Endothelial cell (in vitro differentiated cells): Measurements from ENCODE around the gene DCLK2. TPM values are rescaled to one million over a fixed set of nuclear protein-coding genes. Genes with fewer than 3 reads are reported as not detected.

Experiments used
- DNase-seq: peaks from one replicate; pipeline ENCODE4 v3.0.0; 2021; ENCODE audit warnings: low spot score
- H3K27ac Mint-ChIP-seq: one replicate; pipeline ENCODE4 v1.8.0; 2021; ENCODE audit warnings: mixed read lengths, inconsistent platforms; ENCODE audit not compliant: unreplicated experiment
- H3K27me3 Mint-ChIP-seq: one replicate; pipeline ENCODE4 v1.8.0; 2021; ENCODE audit warnings: mild to moderate bottlenecking, moderate library complexity, mixed read lengths, inconsistent platforms; ENCODE audit not compliant: unreplicated experiment
- H3K36me3 Mint-ChIP-seq: one replicate; pipeline ENCODE4 v1.8.0; 2021; ENCODE audit warnings: mild to moderate bottlenecking, low read depth, mixed read lengths, inconsistent platforms; ENCODE audit not compliant: unreplicated experiment
- H3K4me1 Mint-ChIP-seq: one replicate; pipeline ENCODE4 v1.8.0; 2021; ENCODE audit warnings: mild to moderate bottlenecking, mixed read lengths, inconsistent platforms; ENCODE audit not compliant: unreplicated experiment
- H3K4me3 Mint-ChIP-seq: one replicate; pipeline ENCODE4 v1.8.0; 2021; ENCODE audit warnings: mild to moderate bottlenecking, mixed read lengths, inconsistent platforms; ENCODE audit not compliant: unreplicated experiment
- H3K9me3 Mint-ChIP-seq: one replicate; pipeline ENCODE4 v1.8.0; 2021; ENCODE audit warnings: mixed read lengths, inconsistent platforms; ENCODE audit not compliant: unreplicated experiment
- CTCF ChIP-seq: fragments of 200-600 bp; sonication (generic); IDR thresholded peaks from one replicate; pipeline ENCODE4 v1.5.0; 2021; ENCODE audit warnings: antibody characterized with exemption; ENCODE audit not compliant: unreplicated experiment
- total RNA-seq: library from RNA; stranded (reverse); fragmentation: NEBNext Ultra II Directional; extraction: Animal tissue kit (Norgen Biotek cat#: 25700); gene quantifications from one replicate; pipeline ENCODE4 v1.2.1, GENCODE V29; 2021; ENCODE audit not compliant: unreplicated experiment

The DCLK2 gene
- total RNA-seq, 1 donor from 2014 or later = 7.8 TPM

- no peaks in the 10 kb centered on the region for H3K36me3 Mint-ChIP-seq
- no peak overlapping the region for H3K27ac Mint-ChIP-seq
- no peaks in the 10 kb centered on the region for H3K4me1 Mint-ChIP-seq
- DNase-seq = no peak
- no peaks in the 10 kb centered on the region for H3K27me3 Mint-ChIP-seq
- no peaks in the 10 kb centered on the region for H3K9me3 Mint-ChIP-seq
- no peak for TF ChIP-seq CTCF
- no peak overlapping the region for H3K4me3 Mint-ChIP-seq
Measured at GRCh38 chr4:150305995-150306394, 227.8 kb downstream of the DCLK2 start.

GRCh38 chr4:150306719-150307118 is 228.5 kb downstream of the DCLK2 start:
- H3K27ac Mint-ChIP-seq = no peak overlapping the region
- no peak overlapping the region for H3K4me3 Mint-ChIP-seq
- H3K9me3 Mint-ChIP-seq = no peaks in the 10 kb centered on the region
- no peaks in the 10 kb centered on the region for H3K36me3 Mint-ChIP-seq
- DNase-seq = no peak
- no peaks in the 10 kb centered on the region for H3K4me1 Mint-ChIP-seq
- no peaks in the 10 kb centered on the region for H3K27me3 Mint-ChIP-seq
- no peak for TF ChIP-seq CTCF
